ENCODE data around the gene PLEK. TPM values are rescaled to one million over a fixed set of nuclear protein-coding genes. Genes with fewer than 3 reads are reported as not detected.

PLEK gene
- total RNA-seq: 100 to 1,000 TPM; 307 to 368 (median 333) TPM
- 378 TPM for total RNA-seq (2013)

- DNase-seq: peak; percentile 59 to 73
- no peak for TF ChIP-seq CTCF (IDR thresholded peaks at IDR 0.05)
- peaks cover 78 to 79% of the 10 kb centered on the region in 2 donors for H3K4me1 Mint-ChIP-seq
- ATAC-seq: peak; percentile 52 to 76 (median 62)
- 2% methylated on average over 7 of the region's 7 CpGs for WGBS (ENCODE audit: insufficient coverage)
- H3K27ac ChIP-seq (ENCODE audit: low read length): peak within 1 kb of the TSS; percentile 84
- intact Hi-C loops (cut with micrococcal nuclease): loop anchor here (5.0 to 10.0 kb wide), 3 partner anchors 113 to 402 kb away; partner anchors contain the start of gene PPP3R1
- H3K4me3 Mint-ChIP-seq: peak within 1 kb of the TSS; percentile 94
- no peaks in the 10 kb centered on the region for H3K27me3 Mint-ChIP-seq (ENCODE audit: low read depth in 2 of 2)
- no peaks in the 10 kb centered on the region for H3K9me3 ChIP-seq (ENCODE audit: control insufficient read depth, insufficient read depth, low read length)
- H3K27me3 ChIP-seq (ENCODE audit: control insufficient read depth, insufficient read depth, low read length): no peaks in the 10 kb centered on the region
- H3K9me3 Mint-ChIP-seq: no peaks in the 10 kb centered on the region
- H3K4me3 ChIP-seq (ENCODE audit: low read length): peak within 1 kb of the TSS; percentile 80
- H3K36me3 Mint-ChIP-seq: peaks cover 23% of the 10 kb centered on the region
- peaks cover 41% of the 10 kb centered on the region for H3K4me1 ChIP-seq (ENCODE audit: control insufficient read depth, insufficient read depth, low read length)
- peaks cover 23% of the 10 kb centered on the region for H3K36me3 ChIP-seq (ENCODE audit: control insufficient read depth, insufficient read depth, low read length)
- H3K27ac Mint-ChIP-seq: peak within 1 kb of the TSS; percentile 95 to 97
Observed at GRCh38 chr2:68365087-68365486, at the start of gene PLEK. TSS of gene PLEK (plus strand) at chr2:68365282. CDS start at chr2:68365352, 70 bp downstream.

- Histone ChIP-seq H3K36me3 (ENCODE audit: control insufficient read depth, insufficient read depth, low read length) (no peaks in the 10 kb centered on the region), H3K9me3 (ENCODE audit: control insufficient read depth, insufficient read depth, low read length) (no peaks in the 10 kb centered on the region), H3K4me1 (ENCODE audit: control insufficient read depth, insufficient read depth, low read length) (peaks cover 18% of the 10 kb centered on the region), H3K27me3 (ENCODE audit: control insufficient read depth, insufficient read depth, low read length) (peaks cover 23% of the 10 kb centered on the region), H3K27ac (ENCODE audit: low read length) (no peak overlapping the region), H3K4me3 (ENCODE audit: low read length) (no peak overlapping the region)
- intact Hi-C loops (cut with micrococcal nuclease): no loop called here
- no peaks in the 10 kb centered on the region for H3K9me3 Mint-ChIP-seq
- no peak overlapping the region for H3K4me3 Mint-ChIP-seq
- no peaks in the 10 kb centered on the region for H3K36me3 Mint-ChIP-seq
- no peak for ATAC-seq
- H3K27me3 Mint-ChIP-seq (ENCODE audit: low read depth in 2 of 2): peaks cover 43 to 57% of the 10 kb centered on the region in 2 donors
- no peak for TF ChIP-seq CTCF (IDR thresholded peaks at IDR 0.05)
- 94% methylated on average over 2 of the region's 2 CpGs for WGBS (ENCODE audit: insufficient coverage)
- peaks cover 6 to 21% of the 10 kb centered on the region in 2 donors for H3K4me1 Mint-ChIP-seq
- no peak for DNase-seq
- no peak overlapping the region for H3K27ac Mint-ChIP-seq
Observed at GRCh38 chr2:68316111-68316510, 49.0 kb upstream of the PLEK start.

GRCh38 chr2:68317971-68318913 is 46.8 kb upstream of the PLEK start:
- 84% methylated on average over 25 of the region's 27 CpGs for WGBS (ENCODE audit: insufficient coverage)
- Histone ChIP-seq H3K27me3 (ENCODE audit: control insufficient read depth, insufficient read depth, low read length) (peaks cover 23% of the 10 kb centered on the region), H3K4me3 (ENCODE audit: low read length) (no peak overlapping the region), H3K4me1 (ENCODE audit: control insufficient read depth, insufficient read depth, low read length) (peaks cover 18% of the 10 kb centered on the region), H3K9me3 (ENCODE audit: control insufficient read depth, insufficient read depth, low read length) (no peaks in the 10 kb centered on the region), H3K36me3 (ENCODE audit: control insufficient read depth, insufficient read depth, low read length) (no peaks in the 10 kb centered on the region), H3K27ac (ENCODE audit: low read length) (no peak overlapping the region)
- Mint-ChIP-seq H3K36me3 (no peaks in the 10 kb centered on the region), H3K4me3 (peak overlapping the region; percentile 87), H3K9me3 (no peaks in the 10 kb centered on the region), H3K27me3 (ENCODE audit: low read depth in 2 of 2) (peaks cover 37 to 43% of the 10 kb centered on the region in 2 donors), H3K4me1 (peaks cover 6 to 21% of the 10 kb centered on the region in 2 donors), H3K27ac (peak overlapping the region in 1 of 2 donors; percentile 40)
- no peak for DNase-seq
- intact Hi-C loops (cut with micrococcal nuclease): no loop called here
- ATAC-seq: no peak
- no peak for TF ChIP-seq CTCF (IDR thresholded peaks at IDR 0.05)

Measured in natural killer cell (primary cell).